Activated T-helper 1 cell treated with anti-CD3 and anti-CD28 coated beads, Interleukin-2, amount 50 U/mL, for 16 hours (primary cell): ENCODE measurements around the gene JAKMIP1.

Experiments
- DNase-seq, 2 donors: peaks; one replicate each; pipeline ENCODE4 v3.0.0-alpha.2; 2020; ENCODE audit warnings: low read depth in 1 of 2, low spot score in 1 of 2

Gene JAKMIP1

DNA sequence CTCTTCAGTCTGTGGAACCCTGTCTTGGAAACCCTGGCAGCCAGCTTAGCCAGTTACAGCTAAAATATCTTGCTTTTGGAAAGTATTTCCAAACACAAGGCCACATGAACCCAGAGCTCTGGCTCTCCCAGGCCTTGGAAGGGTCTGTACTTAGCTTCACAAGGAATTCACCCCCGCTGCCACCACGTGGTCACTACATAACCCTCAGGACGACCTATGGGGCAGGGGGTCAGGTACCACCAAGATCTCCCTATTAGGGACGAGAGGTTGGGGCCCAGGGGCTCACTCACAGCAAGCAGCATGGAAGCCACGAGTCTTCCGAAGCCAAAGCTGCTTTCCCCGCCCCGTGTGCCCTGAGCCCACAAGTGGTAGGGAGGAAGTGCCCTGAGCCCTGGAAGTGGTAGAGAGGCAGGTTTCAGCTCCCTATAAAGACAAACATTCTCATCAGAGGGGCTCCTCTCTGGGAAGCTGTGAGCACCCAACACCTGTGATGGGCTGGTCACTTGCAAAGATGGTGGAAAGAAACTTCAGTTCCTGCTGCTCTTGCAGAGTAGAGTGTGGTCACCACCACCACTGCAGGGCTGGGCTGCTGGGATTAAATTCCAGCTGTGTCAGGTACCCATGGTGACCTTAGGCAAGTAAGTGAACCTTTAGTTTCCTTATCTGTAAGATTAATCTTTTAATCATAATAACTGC, 4.7 kb upstream of the JAKMIP1 start:
- no peak for DNase-seq

- DNase-seq, result no peak
Observed at GRCh38 chr4:6204098-6204497, 3.7 kb upstream of the JAKMIP1 start.

GRCh38 chr4:6201580-6202091, 1.3 kb upstream of the JAKMIP1 start:
- DNase-seq, result no peak

GRCh38 chr4:6200922-6201362, 593 bp upstream of the JAKMIP1 start:
- DNase-seq, result no peak

DNA sequence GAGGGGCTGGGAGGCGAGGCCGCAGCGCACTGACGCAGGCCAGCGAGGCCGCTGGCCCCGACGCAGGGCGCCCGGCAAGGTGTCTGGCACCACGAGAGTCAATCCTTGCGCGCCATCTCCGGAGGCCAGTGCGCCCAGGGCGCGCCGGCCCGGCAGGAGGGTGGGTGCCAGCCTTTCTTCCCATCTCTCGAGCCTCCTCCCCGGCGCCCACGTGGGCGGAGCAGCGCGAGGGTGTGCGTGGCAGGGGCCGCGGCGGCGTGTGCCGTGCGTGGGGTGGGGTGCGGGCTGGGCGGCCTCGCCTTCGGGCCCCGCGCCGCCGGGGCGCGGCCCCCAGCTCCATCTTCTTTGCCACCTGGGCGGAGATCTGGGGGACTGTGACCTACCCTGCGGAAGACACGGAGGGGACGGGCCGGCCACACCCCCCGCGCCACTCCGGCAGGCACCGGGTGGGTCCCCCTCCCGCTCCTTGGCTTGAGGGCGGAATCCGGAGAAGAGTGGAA, 877 bp downstream of the JAKMIP1 start:
- no peak for DNase-seq

GRCh38 chr4:6198768-6199421, 1.5 kb downstream of the JAKMIP1 start:
- no peak for DNase-seq

- DNase-seq, result no peak
Observed at GRCh38 chr4:6198278-6198677, 2.1 kb downstream of the JAKMIP1 start.

GRCh38 chr4:6197433-6198174, 2.7 kb downstream of the JAKMIP1 start:
- DNase-seq, result no peak

DNA sequence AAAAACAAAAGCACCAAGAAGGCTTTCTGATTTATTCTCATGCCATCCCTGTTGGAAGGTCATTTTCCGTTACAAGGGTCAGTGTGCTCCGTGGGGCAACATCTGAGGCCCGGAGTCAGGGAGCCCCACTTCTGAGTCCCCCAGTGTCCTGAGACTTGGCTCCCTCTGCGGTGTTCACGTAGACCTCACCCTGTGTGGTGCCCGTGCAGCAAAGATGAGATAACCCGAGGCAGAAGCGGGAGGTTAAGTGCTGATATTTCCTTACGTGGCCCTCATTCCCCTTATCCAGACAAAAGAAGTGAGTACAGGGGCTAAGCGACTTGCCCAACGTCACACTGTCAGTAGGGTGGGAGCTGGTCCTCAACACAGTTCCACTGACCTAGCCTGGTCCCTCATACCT, 3.5 kb downstream of the JAKMIP1 start:
- no peak for DNase-seq

DNA sequence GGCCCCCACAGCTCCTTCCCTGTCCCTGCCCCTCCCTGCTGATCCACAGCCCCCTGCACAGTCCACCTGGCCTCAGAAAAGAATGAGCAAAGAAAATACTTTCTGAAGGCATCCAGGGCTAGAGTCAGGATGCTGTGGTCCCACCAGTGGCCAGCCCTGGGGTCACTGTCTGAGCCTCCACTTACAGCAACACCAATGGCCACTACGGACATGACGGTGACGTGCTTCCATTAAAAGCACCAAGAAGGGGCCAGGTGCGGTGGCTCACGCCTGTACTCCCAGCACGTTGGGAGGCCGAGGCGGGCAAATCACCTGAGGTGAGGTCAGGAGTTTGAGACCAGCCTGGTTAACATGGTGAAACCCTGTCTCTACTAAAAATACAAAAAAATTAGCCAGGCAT, 4.0 kb downstream of the JAKMIP1 start:
- no peak for DNase-seq

- DNase-seq, result no peak
Observed at GRCh38 chr4:6195602-6196319, 4.6 kb downstream of the JAKMIP1 start.

DNA sequence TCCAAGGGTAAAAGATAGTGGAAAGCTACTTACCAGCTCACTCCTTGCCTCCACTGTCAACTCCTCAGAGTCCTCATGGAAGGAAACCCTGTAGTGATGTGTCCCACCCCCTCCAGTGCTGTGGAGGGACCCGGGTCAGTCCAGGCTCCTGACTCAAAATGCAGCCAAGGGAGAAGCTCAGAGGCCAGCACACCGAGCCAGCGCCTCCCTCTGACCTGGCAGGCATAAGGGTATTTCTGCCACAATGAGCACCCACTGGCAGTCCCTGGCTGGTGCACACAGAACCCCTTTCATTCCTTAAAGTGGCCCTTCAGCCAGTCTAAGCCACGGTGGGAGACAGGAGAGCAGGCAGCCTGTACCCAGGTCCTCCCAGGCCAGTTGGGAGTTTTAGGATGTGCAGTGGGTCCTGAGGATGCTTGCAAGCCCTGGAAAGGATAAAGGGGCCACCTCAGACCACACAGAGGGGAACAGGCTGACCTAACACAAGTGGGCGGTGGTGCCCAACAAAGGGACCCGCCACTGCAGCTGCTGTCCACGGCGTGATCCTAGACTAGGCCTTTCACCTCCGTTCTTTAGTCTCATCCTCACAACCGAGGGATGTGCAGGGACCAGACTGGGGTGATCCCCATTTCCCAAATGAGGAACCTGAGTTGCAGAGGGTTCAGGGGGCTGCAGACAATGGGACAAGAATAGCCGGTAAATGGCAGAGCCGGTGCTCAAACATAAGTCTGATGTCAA, 5.7 kb downstream of the JAKMIP1 start:
- DNase-seq, result no peak

DNA sequence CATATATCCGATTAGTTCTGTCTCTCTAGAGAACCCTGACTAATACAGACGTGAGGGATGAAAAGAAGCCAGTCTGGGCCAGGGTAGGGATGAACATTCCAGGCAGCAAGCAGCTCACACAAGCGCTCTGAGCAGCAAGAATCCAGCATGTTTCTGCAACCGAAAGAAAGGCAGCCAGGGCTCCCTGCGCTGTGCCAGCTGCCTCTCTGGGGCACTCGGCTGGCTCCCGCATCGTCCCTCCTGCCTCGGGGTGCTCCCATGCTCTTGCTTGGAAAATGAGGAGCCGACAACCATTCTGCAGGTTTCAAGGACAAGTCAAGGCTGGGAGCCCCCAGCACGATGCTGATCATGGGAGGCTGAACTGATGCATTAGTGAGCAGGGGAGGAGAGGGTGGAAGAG, 7.0 kb downstream of the JAKMIP1 start:
- DNase-seq, result no peak

- DNase-seq, result no peak
Observed at GRCh38 chr4:6192245-6192644, 8.1 kb downstream of the JAKMIP1 start.

DNA sequence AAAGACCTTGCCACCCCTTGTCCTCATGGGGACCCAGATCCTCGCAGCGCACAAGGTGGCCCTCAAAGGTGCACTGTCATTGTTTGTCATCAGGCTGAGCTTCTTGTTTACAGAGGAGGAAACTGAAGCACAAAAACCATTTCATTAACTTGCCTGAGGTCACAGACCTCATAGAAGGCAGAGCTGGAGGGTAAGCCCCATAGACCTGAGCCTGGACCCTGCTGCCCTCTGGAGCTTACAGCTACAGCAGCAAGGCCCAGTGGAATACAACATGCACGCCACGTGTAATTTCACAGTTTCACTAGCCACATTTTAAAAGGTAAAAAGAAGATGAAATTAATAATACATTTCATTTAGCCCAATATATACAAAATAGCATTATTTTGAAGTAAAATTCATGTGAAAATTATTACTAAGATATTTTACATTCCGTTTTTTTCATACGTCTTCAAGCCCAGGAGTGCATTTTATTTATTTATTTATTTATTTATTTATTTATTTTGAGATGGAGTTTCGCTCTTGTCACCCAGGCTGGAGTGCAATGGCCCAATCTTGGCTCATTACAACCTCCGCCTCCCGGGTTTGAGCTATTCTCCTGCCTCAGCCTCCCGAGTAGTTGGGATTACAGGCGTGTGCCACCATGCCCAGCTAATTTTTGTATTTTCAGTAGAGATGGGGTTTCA, 8.8 kb downstream of the JAKMIP1 start:
- DNase-seq, result no peak

GRCh38 chr4:6190486-6190885, 9.9 kb downstream of the JAKMIP1 start:
- no peak for DNase-seq

- no peak for DNase-seq
Observed at GRCh38 chr4:6189511-6189910, 10.8 kb downstream of the JAKMIP1 start.

DNA sequence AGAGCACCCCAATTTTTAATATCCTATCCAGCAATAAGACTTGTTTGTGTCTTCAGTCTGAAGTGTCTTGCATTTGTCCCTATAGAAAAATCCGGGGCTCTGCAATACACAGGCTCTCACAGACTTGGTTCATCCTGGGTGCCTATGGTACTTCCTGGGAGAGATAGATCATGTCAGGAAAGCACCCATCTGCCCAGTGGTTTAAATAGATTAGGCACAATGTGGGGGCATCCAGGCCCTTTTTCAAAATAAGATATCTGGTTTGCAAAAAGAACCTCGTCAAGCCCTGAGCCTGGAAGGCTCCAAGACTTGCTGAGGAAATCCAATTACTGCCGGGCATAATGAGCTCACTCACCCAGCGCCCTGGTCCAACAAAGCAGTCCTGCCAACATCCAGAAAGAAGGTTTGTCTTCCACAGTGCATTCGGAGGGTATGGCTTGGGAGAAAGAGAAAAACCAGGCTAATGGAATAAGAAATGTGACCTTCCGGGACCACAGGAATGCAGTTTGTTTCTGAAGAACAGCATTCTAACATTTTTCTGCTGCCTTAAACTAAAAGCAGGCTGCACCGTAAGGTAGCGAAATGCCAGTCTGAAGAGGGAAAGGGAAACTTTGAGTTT, 11.6 kb downstream of the JAKMIP1 start:
- DNase-seq, result no peak

DNA sequence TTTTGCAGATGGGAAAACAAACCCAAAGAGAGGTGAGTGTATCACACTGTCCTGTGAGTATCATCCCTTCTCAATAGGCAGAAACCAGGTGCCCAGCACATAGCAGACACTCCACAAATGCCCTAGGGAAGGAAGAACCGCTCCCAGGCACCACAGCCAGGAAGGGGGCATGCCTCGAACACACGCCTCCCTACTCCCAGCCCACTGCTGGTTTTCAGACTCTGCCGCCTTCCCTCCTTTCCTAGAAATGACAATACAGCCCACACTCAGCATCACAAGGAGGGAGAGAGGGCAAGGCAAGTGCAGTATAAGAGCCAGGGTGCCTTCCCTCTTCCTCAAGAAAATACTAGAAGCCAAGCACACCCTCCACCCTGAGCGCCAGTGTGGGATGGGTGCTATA, 16.2 kb downstream of the JAKMIP1 start:
- DNase-seq, result no peak

DNA sequence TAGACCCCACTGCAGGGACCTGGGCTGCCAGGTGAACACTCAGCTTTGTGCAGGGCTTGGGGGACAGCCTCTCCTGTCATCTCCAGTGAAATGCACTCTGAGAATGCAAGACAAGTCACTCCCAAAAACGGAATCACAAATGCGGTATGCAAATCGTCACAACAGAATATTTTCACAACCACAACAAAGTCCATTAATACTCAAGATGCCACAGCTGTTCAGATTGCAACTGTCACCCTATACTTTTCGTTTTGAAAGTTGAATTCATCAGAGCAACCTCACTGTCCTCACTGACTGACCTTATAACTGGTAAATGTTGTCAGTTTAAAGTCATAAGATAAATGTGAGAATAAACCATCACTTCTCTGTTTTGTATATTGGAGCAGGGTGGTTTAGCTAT, 16.6 kb downstream of the JAKMIP1 start:
- DNase-seq, result no peak
